GM18498 (cell line): Measurements from ENCODE around the gene AKAP3.
A peak's percentile ranks its signal among the peaks of the same experiment; 100 is the strongest.

Experiments used
- ATAC-seq: cut with Tn5 transposase; IDR thresholded peaks from one replicate; pipeline ENCODE4 v1.9.1; 2021; ENCODE audit warnings: mild to moderate bottlenecking, moderate library complexity; ENCODE audit not compliant: unreplicated experiment

AKAP3 gene

DNA sequence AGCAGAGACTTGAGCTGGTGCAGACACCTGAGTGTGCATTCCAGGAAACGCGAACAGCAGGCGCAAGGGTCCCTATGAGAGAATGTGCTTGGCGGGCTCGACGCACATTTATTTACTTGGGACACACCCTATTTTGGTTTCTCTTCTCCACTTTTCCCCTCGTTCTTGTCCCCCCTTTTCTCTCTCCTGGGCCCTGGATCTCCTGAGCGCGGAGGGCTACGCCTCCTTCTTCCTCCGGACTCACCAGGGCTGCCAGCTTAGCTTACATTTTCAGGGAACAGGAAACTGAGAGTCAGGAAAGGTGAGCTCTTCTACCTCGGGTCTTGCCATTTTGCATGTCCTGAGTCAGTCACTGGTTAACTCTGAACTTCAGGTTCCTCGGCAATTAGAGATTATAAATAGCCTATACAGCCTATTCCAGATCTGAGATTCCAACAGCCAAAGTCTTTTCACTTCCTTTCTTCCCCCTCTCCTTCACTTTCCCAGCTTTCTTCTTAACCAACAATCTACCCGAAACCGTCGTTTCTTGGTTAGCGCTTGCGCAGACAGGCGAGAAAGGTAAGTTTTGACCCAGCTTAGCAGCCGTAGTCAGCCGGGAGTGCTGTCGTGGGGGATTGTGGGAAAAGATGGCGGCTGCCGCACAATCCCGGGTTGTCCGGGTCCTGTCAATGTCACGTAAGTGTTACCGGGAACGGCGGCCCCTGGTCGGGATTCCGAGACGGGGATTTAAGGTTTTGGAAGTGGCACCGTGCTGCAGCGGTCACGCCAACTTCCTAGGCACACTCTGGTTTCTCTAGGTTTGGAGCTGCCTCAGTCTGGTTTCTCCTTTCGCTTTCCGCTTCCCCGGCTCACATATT is at the start of gene AKAP3, which contains the start of gene NDUFA9:
Gene AKAP3 (minus strand): TSS at position 551 of the 857 bp plus-strand sequence. CDS start 10,855 bp downstream, outside the sequence.
Gene NDUFA9 (plus strand): TSS at position 614 of the 857 bp plus-strand sequence. CDS start 13 bp downstream, at position 627.
- peak; percentile 86 for ATAC-seq

DNA sequence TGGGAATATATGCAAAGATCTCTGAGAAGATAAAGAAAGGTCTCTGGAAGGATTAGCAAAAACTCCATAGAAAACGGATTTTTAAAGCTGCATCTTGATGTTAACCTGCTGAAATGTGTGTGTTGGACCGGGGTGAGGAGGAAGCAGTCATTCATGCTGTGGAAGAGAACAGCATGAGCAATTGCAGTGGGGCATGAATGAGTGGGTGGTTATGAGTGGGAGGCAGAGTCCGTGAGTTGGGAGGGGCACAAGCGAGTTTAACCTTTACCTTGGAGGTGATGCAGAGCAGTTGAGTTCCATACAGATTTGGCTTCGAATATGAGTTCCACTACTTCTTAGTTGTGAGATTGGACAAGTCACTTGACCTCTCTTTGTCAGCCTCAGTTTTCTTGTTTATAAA is 41.9 kb upstream of the AKAP3 start:
- no peak for ATAC-seq

DNA sequence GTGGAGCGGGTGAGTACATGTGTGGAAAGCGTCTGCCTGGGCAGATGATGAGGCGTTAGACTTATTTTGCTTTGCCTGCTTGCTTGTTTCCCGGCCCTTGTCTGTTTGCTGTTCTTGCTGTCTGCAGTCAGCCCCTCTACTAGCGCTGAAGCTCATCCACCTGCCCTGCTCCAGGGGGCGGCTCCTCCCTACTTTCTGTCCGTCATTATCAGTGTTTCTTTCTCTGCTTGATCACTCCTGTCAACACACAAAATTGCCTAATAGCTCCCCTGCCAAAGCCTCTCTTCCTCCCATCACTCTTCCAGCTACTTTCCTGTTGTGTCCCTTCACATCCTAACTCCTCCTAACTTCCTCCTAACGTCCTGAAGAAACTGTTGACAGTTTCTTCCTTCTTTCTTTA is 36.5 kb upstream of the AKAP3 start:
- no peak for ATAC-seq

DNA sequence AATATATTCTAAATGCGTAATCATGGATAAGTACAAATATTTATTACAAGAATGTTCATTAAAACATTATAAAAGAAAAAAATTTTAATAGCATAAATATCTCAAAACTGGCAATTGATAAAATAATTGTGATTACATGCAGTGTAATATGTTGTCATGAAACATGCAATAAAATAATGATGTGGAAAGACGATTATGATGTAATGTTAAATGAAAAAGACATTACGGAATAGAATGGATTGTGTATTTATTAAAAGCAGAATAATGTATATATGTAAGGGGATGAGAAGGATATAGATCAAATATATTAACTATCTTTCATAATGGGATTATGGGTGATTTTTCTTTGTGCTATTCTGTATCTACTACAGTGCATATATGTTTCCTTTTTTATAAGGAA is 32.9 kb upstream of the AKAP3 start:
- ATAC-seq, result no peak

DNA sequence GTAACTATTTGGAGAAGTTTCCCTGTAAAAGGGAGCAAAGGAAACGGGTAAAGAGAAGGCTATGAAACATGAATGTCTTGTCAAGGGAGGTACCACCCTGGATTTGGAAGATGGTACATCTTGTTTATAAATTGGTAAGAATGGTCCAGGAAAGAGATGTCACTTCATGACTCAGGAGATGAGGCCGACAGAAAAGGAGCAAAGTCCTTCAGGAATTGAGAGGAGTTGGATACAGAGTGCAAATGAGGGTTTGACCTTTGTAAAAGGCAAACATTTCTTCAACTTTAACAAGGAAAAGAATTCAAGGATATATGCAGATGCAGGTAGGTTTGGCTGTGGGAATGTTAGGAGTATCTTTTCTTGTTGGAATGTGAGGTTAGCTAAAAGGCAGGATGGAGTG is 30.9 kb upstream of the AKAP3 start:
- ATAC-seq, result no peak

DNA sequence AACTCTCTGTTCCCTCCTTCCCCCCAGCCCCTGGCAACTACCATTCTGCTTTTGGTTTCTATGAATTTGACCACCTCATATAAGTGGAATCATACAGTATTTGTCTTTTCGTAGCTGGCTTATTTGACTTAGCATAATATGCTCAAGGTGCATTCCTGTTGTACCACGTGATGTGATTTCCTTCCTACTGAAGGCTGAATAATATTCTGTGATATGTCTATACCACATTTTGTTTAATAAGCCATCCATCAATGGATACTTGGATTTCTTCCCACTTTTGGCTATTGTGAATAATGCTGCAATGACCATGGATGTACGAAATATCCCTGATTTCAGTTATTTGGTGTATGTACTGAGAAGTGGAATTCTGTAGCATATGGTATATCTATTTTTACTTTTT is 16.4 kb upstream of the AKAP3 start:
- no peak for ATAC-seq

DNA sequence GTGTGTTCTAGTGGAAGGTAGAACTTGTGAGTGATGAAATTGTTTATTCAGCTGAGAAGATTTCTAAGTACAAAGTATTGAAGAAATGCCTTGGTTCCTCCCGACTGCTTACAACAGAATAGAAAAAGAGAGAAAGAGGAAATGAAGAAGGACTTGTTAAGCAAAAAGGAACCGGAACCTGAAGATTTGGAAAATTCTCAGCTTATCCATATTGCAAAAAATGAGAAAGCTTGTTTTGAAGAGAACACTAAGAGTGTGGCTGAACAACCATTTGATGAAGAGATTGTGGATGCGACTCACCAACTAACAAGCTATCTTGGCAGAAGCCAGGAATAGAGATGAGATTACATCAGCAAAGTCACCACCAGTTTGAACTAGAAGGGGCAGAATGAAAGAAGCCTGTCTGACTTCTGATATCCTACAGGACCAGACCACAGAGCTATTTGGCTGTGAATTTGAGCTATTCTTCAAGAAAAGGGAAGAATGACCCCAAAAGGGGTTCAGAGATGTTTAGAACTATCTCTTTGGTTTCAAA is 15.2 kb upstream of the AKAP3 start:
- no peak for ATAC-seq

DNA sequence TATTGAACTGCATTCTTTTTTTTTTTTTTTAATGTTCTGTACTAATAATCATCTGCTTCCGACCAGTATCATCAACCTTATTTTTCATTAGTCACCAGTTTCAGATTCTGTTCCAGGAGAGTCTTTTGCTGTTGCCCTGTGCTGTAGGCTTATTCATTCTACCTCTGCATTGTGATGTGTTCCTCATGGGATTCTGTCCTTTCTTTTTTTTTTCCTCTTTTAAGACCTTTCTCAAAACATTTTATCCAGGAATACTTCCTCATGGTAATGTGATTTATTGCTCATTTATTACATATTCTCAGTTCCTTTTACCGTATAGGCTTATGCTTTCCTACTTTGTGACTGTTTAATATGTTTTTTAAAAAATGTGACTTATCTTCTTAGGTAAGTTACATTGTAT is 4.8 kb upstream of the AKAP3 start:
- no peak for ATAC-seq

DNA sequence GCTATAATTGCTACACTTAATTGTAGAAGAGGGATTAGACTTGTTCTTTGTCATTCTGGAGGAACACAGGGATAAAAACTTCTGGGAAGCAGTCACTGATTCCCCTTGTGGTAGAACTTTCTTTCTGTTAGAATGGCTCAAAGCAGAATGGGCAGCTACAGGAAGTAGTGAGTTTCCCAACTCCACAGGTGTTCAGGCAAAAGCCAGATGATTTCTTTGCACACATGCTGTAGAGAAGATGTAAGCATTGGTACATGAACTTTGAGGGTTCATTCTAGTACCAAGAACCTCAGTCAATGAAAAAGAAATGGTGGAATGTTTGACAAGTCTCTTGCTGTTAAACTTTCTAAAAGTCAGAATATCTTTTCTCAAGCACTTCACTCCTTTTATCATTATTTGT is 4.4 kb upstream of the AKAP3 start:
- no peak for ATAC-seq

DNA sequence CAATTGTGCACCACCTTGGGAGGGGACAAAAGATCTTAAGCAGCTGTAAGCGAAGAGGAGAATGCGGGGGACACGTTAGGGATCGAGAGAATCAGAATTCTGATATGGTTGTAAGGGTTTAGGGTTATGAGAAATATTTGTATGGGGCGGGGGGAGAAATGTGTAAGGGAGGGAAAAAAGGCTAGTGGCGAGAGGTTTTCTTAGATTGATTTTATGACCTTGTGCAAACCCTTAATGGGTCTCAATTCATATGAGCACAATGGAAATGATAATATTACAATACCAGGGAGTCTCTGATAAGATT is 459 bp upstream of the AKAP3 start:
- no peak for ATAC-seq

DNA sequence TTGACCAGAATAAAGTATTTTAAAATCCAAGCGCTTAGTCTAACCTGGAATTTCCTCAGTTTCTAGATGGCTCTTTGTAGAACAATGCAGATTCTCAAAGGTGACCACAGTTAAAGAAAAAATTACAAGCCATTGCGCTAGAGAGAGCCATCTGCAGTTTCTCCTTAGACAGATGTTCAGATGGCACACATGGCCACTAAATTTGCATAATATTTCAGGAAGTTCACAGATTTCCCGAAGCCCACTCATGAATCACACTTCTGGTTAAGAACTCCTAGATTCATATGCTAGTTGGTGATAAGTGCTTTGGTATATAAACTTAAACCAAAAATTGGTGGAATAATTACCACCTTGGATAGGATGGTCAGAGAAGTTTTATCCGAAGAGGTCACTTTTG is 749 bp downstream of the AKAP3 start:
- peak; percentile 16 for ATAC-seq

DNA sequence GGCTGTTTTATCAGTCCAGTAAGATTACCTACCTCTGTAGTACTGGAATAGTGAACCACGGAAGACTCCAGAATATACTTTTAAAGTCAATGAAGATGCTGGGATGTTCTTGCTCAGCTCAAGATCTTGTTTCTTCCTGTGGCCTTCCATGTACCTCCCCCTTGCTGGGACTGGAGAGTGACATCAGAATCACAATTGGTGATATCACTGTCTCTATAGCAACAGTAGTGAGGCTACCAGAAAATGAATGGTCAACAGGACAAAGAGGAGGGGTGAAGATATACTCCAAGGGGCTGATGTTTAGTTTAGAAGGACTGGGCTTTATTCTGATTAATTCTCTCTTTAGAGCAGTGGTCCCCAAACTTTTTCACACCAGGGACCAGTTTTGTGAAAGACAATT is 3.8 kb downstream of the AKAP3 start:
- ATAC-seq, result no peak

DNA sequence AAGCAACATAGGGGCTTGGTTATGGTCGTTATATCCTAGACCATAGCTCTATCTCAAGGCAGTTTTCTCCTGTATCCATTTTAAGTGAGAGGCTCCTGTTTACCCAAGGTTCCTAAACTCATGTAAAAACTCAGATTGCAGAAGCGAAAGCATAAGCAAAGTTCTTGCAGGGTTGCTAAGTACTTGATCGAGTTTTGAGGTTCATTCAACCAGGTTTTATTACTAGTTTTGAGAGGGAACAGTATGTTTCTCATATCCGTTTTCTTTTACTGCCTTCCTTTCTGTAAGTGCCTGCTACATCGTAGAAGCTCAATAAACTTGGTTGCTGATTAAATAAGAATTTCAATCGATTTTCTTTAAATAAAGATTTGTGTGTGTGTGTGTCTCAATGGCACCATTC is 5.1 kb downstream of the AKAP3 start:
- ATAC-seq, result peak; percentile 41

DNA sequence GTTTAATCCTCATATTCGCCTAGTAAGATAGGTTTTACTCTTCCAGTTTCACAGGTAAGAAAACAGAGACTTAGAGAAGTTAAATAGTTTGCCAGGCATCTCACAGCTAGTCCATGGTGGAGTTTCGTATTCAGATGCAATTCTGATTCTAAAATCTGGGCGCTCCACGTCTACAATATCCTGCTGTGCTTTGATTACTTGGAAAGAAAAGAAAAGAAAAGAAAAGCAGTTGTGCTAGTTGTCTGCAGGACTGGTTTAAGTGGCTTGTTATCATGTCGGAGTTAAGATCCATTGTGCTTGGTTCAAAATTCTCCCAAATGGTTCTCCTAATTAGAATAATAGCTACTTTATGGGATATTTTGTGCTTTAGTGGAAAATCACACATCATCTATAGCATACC is 18.6 kb downstream of the AKAP3 start:
- ATAC-seq, result no peak

DNA sequence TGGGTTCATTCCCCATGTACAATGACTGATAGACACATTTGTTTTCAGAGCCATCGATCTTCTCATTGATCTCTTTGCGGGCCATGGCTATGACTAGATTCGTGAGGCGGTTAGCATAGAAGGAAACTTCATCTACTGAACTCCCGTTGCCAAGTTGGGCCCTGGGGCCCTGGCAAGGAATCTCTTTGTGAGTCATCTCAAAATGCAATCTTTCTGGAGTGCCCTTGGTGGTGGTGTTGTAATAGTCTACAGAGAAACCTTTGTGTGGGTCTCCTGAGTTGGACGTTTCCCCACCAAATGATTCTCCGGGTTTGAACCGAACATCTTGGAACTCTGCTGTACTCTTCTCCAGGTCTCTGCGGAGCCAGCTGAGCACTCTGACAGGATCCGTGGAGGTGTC is 20.4 kb downstream of the AKAP3 start:
- no peak for ATAC-seq

DNA sequence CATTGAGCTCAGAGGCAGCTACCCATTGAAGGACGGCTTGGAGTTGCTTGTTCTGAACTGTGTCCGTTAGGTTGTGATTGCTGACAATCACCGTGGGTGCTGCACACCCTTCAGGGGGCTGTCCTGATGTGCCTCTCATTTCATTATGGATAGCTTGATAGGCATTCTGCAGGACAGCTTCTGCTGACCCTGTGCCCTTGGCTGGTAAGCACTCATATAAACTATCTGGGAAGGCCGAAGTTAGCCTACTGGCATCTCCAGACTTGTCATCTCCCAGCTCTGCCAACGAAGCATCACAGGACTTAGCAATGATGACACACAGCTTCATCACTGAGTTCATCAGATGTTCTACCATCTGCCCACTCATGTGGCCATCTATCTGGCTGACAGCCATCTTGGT is 22.3 kb downstream of the AKAP3 start:
- ATAC-seq, result no peak

DNA sequence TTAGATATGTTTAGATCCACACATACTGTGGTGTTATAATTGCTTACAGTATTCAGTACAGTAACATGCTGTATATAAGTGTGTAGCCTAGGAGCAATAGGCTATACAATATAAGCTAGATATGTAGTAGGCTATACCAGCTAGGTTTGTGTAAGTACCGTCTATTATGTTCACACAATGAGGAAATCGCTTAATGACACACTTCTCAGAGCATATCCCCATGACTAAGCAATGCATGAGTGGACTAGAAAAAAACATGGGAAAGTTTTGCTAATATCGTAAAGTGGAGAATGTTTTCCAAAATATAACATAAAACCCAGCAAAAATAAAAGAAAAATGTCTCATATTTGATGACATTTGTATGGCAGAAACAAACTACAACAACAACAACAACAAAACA is 27.3 kb downstream of the AKAP3 start:
- ATAC-seq, result no peak

DNA sequence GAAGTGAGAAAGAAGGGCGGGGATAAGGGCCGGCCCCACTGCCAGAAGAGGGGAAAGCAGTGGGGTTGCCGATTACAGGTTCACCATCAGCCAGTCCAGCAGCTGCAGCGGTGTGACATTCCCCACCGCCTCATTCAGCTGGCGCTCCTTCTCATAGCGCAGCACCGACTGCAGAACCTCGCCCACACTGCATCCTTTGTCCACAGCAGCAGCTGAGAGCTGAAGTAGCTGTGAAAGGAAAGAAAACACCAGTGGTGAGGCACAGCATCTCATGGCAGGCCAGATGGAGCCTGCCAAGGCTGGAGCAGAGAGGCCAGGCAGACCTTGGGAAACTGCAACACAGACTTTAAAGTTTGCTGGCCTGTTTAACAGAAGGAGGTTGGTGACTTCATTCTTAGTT is 33.2 kb downstream of the AKAP3 start:
- no peak for ATAC-seq

DNA sequence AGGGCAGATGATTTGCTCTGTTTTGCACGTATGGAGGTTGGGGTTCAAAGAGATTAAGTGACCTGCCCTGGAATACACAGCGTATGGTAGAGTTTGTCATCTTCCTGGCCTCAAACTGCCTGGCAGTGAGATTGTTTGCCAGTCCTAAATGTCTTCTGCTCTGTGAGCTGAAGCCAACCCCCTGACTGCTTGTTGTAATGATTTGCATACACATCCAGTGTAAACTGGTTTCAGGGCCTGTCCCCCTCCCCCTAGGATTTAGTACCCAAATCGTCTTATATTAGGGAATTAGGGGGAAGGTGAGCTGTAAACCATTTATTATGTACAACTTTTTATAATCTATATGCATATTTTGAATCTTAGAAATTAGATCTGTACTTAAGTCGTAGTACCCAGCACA is 38.4 kb downstream of the AKAP3 start:
- no peak for ATAC-seq

DNA sequence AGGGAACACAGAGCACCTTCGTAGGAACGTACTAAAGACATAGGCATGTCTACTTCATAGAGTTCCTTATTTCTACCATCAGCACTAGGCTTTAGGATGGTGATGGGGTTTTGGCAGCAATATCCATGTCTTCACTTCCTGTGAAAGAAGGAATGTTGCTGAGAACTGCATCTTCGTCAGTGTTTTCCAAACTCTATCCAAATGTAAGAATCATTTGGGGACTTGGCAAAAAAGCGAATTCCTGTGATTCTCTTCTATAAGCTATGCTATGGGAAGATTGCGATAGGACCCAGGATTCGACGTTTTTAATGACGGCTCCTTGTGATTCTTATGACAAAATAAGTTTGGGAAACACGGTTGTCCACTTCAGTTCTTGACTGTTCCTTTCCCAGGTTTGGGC is 39.8 kb downstream of the AKAP3 start:
- ATAC-seq, result no peak

DNA sequence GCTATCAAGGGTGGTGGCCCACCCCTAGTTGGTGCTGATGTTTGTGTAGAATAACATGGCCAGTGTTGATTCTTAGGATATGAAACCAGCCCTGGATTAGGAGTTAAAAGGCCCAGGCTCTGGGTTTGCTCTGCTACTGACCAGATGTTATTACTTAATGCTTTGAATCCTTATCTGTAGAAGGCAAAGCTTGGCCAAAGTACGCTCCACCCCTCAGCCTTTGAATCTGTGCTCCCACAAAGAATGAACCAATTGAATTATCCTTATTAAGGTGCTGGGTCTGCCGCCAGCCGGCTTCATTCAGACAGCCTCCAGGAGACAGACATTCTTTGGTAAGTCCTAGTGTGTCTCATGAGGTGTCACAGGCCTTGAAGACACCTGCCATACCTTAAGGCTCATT is 41.8 kb downstream of the AKAP3 start:
- ATAC-seq, result no peak

DNA sequence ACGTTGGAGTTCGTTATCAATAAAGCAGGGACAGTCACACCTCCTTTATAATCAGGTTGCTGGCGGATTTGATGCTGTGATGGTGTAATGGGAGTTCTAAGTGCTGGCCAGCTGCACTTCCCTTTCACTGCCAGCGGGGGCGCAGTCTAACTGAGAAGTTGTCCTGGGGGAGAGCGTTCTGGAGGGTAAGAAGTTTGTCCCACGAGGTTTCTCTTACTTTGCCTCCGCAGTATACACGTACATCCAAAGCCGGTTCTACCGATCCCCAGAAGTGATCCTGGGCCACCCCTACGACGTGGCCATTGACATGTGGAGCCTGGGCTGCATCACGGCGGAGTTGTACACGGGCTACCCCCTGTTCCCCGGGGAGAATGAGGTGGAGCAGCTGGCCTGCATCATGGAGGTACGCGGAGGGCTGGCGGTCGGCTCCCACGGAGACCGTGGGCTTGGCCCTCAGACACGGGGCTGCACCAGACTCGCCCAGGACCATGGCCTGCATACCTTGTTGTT is 44.1 kb downstream of the AKAP3 start:
- peak; percentile 95 for ATAC-seq

DNA sequence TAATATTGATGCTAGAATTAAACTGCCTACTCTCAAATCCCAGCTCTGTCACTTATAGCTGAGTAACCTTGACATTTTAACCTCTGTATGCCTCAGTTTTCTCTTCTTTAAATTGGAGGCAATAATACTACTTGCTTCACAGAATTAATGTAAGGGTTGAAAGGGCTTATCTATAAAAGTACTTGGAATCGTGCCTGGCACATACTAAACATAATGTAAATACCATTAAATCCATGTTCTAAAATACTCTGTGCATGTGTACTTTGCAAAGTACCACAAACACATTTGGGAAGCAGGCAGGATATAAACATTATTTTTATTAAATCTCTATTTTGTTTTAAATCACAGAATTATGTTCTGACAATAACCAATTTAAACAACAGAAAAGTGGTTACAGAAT is 44.9 kb downstream of the AKAP3 start:
- ATAC-seq, result no peak
